NCI-H1417 treated with DMSO at 0.1 percent for 48 hours (cell line): ENCODE data around the gene MAD2L2.

ENCODE experiments used
- DNase-seq: peaks from one replicate; lab custom pipeline; 2025; lab: John Stamatoyannopoulos, UW

MAD2L2 gene

DNA sequence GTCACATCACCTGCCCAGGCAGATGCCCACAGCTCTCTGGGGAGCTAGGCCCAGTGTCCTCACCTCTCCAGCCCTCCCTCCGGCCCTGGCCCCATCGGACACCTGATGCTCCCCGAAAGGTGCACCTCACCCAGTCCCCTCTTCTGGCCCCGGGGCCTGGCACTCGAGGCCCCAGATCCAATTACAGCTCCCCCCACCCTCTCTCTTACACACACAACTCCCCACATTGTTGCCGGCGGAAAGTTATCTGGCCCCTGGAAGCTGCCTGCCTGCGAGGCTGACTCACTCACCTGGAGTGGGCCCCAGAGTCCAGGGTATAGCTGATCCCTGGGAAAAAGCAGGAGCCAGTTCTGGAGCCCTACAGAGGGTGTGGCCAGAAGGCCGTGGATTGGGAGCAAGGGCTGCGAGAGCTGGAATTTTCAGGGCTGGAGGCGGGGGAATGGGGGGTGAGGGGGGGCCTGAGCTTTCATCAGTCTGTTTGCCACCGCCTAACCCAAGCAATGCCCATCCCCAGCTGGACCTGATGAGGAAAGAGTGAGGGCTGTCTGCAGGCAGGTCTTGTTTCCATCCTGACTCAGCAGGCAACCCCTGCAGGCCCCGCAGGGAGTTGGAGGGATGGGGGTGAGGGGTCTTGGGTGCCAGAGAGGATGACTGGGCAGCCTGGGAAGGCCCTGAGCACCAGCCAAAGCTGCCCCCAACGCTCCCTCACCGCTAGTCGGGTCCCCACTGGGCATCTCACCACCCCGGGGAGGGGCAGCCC lies 27.7 kb downstream of the MAD2L2 start:
- no peak for DNase-seq

DNA sequence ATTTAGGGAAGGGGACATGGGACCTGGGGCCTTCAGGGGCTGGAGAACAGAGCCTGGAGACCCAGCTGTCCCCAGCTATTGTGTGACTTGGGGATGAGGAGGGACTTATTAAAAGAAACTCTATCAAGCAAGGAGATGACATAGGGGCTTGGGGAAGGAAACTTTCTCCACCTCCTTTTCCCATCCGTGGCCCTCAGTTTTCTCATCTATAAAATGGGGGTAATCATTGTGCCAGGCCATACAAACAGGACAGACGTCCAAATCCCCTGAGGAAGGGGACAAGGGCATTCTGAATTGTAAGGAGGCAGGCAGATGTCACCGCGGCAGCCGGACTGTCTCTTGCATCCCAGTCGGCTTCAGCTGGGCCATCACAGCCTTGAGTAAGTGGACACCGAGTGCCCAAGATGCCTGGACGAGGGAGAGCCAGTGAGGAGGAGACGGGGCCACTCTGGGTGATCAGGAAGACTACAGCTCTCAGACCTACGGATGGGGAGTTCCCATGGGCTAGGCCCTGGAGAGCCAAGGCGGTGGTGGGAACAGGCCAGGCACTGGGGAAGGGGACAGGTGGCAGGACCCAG lies 28.7 kb downstream of the MAD2L2 start:
- no peak for DNase-seq

DNA sequence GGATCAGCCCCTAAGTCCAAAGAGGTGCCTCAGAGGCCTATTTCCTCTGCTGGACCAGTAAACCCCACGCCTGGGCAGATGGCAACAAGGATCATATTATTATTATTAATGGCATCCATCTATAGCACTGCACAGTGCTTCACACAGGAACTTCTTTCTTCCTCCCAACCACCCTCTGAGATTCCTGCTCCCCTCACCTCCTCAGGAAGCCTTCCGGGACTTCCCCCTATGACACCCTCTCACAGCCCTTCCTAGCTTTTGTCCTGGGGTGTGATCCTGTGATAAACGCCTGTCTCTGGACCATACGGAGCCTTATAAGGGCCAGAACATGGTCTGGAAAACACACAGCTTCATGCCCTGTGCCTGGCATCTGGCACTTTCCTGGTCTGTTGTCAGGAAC lies 29.9 kb downstream of the MAD2L2 start:
- DNase-seq: no peak

DNA sequence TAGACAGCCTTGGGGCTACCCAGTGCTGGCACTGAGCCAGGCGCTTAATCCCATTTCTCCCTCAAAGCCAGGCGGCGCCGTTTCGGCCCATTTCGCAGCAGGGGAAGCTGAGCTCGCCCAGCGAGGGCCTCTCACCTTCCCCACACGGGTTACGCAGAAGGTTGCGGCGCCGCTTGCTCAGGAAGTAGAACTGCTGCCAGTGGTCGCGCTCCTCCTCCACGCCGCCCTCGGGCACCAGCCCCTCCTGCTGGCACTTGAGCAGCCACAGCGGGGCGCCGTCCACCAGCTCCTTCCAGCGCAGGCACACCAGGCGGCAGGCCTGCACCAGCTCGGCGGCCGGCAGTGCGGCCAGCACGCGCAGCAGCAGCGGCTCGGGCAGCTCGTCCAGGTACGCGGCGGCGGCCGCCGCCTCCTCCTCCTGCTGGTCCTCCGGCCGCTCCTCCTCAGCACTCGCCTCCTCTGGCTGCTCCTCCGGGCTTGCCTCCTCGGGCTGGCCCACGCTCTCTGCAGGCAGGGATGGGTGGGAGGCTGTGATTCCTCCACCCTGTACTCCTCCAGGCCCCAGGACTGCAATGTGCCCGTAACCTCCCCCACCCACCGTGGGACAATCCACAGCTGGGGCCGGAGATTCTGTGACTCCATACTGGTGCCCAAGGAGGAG lies 30.5 kb downstream of the MAD2L2 start:
- DNase-seq: peak; percentile 24

DNA sequence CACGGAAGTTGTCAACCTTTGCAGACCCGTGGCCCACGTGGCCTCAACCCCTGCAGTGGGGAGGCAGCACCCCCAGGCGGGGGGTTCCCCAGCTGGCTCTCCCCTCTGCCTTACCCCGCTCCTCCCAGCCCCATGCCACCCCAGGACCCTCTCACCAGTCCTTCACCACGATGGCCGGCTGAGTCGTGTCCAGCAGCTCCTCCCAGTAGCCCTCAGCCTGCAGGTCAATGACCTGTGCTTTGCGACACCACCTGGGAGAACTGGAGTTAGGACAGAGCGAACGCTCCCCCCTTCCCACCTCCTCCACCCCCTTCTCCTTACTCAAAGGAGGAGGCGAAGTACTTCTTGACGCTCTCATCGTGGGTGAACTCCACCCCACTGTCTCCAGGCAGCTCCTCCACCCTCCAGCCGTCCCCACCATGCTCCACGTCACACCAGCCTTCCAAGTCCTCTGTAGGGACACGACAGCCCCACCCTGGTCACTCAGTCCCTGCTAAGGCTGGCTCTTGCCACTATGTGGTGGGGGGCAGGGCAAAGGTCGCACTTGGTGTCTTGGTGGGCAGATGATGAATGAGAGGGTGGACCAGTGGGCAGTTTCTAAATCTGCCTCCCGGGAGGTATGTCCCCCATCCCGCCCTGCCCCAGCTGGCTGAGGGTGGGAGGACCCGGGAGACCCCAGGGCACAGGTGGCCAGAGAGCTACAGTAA lies 31.2 kb downstream of the MAD2L2 start:
- no peak for DNase-seq

DNA sequence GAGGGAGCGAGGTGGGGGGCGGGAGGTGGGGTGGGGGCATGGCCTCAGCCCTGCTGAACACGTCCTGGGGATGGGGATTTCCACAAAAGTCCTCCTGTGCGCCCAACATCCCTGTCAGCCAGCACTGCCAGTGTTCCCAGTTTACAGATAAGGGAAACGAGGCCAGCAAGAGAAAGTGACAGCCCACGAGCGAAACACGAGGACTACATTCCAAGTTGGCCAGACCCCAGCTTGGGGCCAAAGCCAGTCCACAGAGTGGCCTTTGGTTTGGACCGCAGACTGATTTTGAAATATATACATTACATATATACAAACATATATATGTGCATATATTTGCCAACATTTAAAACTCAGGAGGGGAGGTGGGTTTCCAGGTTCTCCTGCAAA lies 31.7 kb downstream of the MAD2L2 start:
- no peak for DNase-seq

DNA sequence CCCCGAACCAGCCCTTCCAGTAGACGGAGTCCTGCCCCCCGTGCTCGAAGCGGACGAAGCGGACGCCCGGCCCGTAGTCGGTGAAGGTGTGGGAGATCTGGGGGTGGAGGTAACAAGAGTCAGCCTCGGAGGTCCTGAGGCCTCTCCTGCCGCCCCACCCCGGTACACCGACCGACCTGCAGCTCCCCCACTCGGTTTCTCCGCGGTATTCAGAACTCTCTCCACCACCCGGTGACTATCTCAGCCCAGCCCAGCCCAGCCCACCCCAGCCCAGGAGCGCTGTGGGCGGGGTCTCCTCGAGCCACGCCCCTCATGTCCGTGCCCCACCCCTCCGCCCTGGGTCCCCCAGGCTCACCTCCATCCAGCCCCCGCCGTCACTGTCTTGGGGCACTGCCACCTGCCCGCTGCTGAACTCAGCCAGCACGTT lies 32.2 kb downstream of the MAD2L2 start:
- DNase-seq: no peak

DNA sequence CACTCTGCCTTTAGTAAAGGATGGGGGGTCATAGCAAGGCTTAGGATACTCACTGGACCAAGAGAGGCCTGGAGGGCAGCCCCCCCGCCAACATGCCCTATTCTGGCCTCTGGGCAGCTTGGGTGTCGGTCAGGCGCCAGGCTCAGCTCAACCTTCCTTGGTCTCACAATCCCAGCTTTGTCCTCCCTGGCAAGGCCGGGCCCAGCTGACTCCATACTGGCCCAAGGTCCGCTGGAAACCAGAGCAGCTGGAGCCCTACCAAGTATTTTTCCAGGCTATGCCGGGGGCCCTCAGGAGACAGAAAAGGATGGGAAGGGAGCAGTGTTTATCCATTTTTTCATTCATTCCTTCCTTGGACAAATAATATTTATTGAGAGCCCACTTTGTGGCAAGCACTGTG lies 32.9 kb downstream of the MAD2L2 start:
- DNase-seq: no peak

DNA sequence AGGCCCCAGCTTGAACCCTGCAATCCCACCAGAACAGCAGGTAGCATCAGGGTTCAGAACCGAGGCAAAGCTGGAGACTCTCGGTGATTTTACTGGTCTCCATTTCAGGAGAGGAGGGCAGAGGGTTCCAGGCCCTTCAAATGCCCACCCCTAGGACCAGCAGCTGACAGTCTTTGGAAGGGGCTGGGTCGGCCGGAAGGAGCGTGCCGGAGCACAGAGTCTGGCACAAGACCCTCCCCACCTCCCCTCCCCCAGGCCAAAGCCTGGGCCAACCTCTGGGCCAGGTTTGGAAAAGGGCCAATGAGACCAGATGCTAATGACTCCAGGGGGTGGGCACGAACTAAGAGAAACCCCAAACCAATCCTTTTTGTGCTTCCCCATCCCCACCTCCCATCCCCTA lies 33.6 kb downstream of the MAD2L2 start:
- no peak for DNase-seq

DNA sequence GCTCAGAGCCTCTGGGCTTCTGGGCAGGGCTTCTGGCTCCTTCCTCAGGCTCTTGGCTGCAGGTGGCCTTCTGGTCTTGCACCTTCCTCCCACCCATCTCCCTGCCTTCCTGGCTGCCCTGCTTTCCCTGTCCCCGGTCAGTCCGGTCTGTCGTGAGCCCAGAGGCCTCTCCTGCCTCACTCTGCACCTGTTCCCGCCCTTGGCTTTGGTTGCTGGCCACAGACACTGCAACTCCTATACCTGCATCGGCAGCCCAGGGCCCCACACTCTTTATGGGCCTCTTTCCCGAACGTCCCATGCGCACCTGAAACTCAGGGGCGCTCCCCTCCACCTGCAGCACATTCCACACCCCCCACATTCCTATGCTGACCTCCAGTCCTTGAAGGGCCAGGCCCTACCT lies 34.6 kb downstream of the MAD2L2 start:
- no peak for DNase-seq

DNA sequence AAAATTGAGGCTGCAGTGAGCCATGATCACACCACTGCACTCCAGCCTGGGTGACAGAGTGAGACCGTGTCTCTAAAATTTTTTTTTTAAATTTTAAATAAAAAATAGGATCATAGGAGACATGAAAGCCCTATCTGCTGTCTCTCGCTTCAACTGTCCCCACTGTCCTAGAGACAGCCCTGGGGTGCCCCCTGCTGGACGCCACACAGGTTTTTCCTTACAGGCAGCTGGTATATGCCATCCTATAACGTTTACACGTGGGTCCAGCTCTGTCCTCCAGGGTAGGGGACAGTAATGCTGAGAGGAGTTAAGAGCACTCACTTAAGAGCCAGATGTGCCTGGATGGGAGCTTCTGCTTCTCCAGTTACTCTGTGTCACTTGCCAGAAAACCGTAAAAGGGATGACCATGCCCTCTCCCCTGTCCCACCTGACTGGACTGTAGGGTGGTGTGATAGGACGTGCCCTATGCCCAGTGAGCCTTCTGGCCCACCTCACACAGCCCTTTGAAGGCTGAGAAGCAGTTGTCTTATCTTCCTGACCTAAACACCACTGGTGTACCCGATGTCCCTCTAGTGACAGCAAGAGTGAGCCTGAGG lies 35.2 kb downstream of the MAD2L2 start:
- DNase-seq: no peak

DNA sequence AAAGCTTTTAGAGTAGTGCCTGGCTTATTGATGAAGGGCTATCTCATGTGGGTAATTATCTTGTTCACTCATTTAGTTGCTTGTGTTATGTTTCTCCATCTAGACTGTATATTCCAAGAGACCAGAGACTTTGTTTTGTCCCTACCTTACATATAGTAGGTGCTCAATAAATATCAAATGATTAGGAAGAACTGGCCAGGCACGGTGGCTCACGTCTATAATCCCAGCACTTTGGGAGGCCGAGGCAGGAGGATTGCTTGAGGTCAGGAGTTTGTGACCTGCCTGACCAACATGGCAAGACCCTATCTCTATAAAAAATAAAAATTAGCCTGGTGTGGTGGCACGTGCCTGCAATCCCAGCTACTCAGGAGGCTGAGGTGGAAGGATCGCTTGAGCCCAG lies 35.7 kb downstream of the MAD2L2 start:
- DNase-seq: no peak

DNA sequence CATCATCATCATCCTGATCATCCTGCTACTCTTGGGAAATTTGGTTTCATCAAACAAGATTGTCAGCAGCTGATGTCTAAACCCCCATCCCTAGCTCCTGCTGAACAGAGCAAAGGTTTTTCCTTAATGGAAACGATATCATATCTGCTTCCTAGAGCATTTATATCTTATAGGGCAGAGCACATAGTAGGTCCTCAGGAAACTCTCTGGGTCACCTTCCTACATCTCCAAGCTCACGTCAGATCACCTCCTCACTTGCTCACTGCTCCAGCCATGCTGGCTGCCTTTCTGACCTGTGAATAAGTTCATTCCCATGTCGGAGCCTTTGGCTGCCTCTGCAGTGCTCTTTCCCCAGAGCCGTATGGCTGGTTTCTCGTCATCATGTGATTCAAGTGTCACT lies 37.2 kb downstream of the MAD2L2 start:
- DNase-seq: no peak

DNA sequence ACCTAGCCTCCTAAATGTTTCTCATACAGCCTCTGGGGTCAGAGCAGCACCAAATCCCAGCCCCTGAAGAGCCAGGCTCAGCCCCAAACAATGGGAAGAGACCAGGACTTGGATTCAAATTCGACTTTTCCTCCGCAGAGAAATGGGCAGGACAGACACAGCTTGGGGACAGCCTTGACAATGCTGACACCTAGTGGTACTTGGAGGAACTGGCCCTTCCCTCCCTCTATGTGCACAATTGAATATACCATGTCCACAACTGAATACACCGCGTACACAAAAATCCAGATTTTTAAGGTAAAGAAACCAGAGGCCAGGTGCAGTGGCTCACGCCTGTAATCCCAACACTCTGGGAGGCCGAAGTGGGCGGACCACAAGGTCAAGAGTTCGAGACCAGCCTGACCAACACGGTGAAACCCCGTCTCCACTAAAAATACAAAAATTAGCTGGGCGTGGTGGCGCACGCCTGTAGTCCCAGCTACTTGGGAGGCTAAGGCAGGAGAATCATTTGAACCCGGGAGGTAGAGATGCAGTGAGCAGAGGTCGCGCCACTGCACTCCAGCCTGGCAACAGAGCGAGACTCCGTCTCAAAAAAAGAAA lies 38.4 kb downstream of the MAD2L2 start:
- DNase-seq: peak; percentile 44

DNA sequence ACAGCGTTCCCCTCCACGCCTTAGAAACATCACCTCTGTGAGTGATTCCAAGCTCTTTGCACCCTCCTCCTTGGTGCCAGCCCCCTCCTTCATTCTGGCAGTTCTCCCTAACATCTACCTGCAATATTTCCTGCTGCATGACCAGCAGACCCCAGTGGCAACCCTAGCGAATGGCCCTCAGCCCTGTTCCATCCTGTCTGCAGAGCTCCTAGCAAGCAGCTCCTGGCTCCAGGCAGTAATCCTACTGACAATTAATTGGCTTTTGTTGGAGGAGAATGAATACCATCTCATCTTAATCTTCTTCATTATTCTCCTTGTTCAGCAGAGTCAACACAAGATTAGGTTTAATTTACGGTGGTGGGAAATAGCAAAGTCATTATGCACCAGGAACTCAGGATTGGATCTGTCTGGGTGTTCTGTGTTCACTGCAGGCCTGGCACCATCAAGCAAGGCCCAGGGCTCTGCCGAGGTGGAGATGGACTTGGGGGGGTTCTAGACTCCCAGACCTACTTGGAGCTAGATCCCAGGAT lies 39.1 kb downstream of the MAD2L2 start:
- no peak for DNase-seq

DNA sequence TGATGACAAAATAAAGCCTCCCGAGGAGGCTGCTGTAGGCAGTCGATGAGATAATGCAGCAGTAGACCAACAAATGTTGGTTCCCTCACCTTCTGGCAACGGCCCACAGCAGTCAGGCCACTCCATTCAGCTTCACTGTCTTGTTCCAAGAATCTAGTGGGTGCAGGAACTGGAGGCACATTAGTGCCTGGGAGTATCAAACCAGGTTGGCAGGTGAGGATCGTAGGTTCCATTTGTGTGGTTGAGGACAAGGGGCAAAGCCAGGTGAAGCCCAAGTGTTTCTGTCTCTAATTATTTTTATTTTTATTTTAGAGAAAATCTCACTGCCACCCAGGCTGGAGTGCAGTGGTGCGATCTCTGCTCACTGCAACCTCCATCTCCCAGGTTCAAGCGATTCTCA lies 40.0 kb downstream of the MAD2L2 start:
- DNase-seq: no peak

DNA sequence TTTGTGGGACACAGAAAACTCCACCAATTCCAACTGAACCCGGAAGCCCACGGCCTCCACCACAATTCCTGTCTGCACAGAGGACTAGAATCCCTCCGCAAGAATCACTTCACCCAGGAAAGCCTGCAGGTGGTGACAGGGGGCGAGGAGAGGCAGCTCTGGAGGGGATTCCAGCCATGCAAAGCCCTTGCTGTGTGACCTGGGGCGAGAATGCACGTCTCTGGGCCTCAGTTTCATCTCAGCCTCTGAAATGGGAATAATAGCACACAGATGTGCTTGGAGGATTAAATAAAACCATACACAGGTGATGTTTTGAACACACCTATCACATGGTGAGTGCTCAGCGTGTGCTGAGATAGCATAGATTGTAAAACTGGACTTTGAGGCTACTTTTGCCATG lies 40.8 kb downstream of the MAD2L2 start:
- DNase-seq: no peak

DNA sequence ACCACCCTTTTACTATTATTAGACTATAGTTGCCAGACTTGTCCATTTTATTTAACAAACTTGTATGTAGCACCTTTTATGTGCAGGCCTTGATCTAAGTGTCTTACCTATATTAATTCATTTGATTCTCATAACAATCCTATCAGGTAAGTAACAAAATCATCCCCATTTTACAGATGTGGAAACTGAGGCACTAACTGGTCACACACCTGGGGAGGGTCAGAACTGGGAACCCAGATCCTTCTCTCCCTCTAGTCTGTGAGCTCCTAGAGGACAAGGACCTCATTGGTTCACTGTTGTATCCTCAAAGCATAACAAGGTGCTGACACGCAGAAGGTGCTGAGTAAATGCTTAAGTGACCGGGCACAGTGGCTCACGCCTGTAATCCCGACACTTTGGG lies 41.6 kb downstream of the MAD2L2 start:
- DNase-seq: no peak

DNA sequence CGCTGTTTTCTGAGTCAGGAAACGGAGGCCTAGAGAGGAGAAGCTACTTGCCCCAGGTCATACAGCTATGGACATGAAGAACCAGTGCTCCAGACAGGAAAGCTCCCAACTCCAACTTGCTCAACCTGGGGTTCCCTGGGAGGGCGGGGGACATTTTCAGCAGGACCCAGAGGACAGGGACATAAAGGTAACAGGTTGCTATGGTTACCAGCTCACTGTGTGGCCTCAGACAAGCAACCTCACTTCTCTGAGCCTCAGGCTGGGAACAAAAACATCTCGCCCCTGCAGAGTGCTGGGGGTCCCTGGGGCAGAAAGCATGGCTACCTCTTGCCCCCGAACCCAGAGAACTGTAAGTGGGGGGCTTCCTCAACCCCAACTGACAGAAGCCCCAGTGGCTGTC lies 42.8 kb downstream of the MAD2L2 start:
- no peak for DNase-seq

DNA sequence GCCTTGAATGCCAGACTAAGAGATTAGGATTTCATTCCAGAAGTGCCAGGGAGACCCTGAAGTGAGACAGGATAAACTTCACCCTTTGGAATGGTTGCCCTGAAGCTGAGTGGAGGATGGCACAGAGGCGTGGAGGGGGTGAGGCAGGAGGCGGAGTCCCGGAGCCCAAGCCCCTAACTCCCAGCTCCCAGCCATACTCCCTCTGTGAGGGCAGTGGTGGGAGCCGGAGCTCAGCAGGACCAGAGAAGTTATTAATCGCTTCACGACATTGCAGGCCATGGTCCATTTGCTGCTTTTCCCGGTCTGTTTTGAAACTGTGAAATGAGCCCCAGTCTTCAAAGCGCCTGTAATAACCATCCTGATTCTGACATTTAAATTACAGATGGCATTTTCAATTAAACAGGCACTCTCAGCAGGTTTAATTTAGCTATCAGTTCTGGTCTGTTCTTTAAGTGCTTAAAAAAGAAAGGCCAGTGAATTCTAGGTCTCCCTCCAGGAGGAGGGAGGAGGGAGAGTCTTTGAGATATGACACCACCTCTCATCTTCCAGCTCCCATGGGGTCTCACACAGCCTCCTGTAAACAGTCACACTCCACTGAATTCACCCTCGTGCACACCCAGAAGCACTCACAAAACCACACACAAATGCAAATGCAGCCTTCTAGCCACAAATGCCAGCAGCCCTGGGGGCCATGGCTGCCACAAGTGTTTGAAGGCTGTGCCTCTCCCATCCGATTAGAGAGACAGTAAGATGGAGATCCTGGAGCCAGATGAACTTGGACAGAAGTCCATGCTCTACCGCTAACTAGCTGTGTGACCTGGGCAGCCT lies 46.4 kb downstream of the MAD2L2 start:
- DNase-seq: no peak
